GM18868 (cell line): Measurements from ENCODE around the gene SPG21.

ENCODE experiments used
- ATAC-seq: cut with Tn5 transposase; IDR thresholded peaks from one replicate; pipeline ENCODE4 v1.9.1; 2021; ENCODE audit warnings: mild to moderate bottlenecking, moderate library complexity; ENCODE audit not compliant: unreplicated experiment

The SPG21 gene

GRCh38 chr15:64943512-64944225 lies 46.0 kb downstream of the SPG21 start:
- ATAC-seq: no peak

- ATAC-seq: no peak
Measured at GRCh38 chr15:64942356-64942755, 47.4 kb downstream of the SPG21 start.

- no peak for ATAC-seq
Measured at GRCh38 chr15:64938192-64938591, 51.5 kb downstream of the SPG21 start.

- ATAC-seq: no peak
Measured at GRCh38 chr15:64934023-64934422, 55.7 kb downstream of the SPG21 start.

GRCh38 chr15:64931381-64931780 lies 58.3 kb downstream of the SPG21 start:
- ATAC-seq: no peak

GRCh38 chr15:64930778-64931371 lies 58.8 kb downstream of the SPG21 start:
- no peak for ATAC-seq

GRCh38 chr15:64930019-64930652 lies 59.6 kb downstream of the SPG21 start:
- peak; percentile 61 for ATAC-seq

GRCh38 chr15:64928626-64929220 lies 61.0 kb downstream of the SPG21 start:
- ATAC-seq: no peak

GRCh38 chr15:64926661-64927060 lies 63.1 kb downstream of the SPG21 start:
- ATAC-seq: no peak

- ATAC-seq: no peak
Measured at GRCh38 chr15:64925335-64926330, 64.1 kb downstream of the SPG21 start.

GRCh38 chr15:64923546-64923945 lies 66.2 kb downstream of the SPG21 start:
- no peak for ATAC-seq

GRCh38 chr15:64921711-64922110 lies 68.0 kb downstream of the SPG21 start:
- ATAC-seq: no peak

- no peak for ATAC-seq
Measured at GRCh38 chr15:64919721-64920120, 70.0 kb downstream of the SPG21 start.

GRCh38 chr15:64917211-64917610 lies 72.5 kb downstream of the SPG21 start:
- no peak for ATAC-seq

- ATAC-seq: no peak
Measured at GRCh38 chr15:64916365-64916764, 73.3 kb downstream of the SPG21 start.

GRCh38 chr15:64915518-64916227 lies 74.0 kb downstream of the SPG21 start:
- no peak for ATAC-seq
